Limb (tissue), 2 donors: ENCODE data around the gene DLL3.

Experiments used
- DNase-seq, 2 donors: peaks; one replicate each; pipeline ENCODE4 v3.0.0-alpha.2; 2016; ENCODE audit errors: extremely low spot score in 2 of 2

The DLL3 gene

DNA sequence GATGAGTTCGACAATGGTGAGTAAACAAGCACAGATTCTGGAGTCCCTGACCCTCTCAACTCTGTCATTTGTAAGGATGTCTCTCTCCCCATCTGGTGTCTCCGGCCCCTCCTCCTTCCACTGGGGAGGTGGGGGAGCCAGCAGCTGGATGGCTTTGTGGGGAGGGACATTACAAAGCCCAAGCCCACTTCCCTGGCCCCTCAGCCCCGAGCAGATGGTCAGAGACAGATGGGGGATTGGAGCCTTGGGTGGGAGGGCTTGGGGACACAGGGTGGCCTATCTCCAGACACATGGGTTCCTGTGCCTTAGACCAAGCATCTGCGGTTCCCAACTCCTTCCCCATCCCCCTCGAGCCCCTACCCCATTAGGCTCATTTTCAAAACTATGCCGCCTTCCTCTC is 15.6 kb upstream of the DLL3 start:
- no peak for DNase-seq

- no peak for DNase-seq
These were observed 9.0 kb upstream of the DLL3 start for GRCh38 chr19:39489756-39490155.

DNA sequence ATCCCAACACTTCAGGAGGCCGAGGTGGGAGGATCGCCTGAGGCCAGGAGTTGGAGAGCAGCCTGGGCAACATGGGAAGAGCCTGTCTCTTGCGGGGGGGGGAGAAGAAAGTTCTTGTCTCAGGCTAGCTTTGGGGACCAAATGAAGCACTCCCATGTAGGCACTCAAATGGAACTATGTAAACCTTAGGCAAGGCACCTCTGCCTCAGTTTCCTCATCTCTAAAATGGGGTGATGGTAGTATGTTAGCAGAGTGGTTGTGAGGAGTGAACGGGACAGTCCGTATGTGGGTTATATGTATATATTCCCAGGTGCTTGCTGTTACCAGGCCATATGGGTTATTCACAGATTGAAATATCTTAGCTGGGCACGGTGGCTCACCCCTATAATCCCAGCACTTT is 6.5 kb upstream of the DLL3 start:
- DNase-seq: no peak

GRCh38 chr19:39492788-39493187 is 6.0 kb upstream of the DLL3 start:
- DNase-seq: no peak

- DNase-seq: no peak
These were observed 4.1 kb upstream of the DLL3 start for GRCh38 chr19:39494661-39495060.

DNA sequence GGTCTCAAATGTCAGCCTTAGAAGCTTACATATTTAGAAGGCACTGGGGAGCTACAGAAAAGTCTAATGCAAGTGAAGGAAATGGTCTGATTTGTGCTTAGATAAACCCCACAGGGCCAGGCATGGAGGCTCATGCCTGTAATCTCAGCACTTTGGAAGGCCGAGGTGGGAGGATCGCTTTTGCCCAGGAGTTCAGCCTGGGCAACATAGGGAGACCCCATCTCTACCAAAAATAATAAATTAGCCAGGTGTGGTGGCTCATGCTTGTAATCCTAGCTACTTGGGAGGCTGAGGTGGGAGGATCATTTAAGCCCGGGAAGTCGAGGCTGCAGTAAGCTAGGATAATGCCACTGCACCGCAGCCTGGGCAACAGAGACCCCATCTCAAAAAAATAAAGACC is 2.7 kb upstream of the DLL3 start:
- DNase-seq: no peak

GRCh38 chr19:39497701-39497995 is 1.1 kb upstream of the DLL3 start:
- DNase-seq: no peak

DNA sequence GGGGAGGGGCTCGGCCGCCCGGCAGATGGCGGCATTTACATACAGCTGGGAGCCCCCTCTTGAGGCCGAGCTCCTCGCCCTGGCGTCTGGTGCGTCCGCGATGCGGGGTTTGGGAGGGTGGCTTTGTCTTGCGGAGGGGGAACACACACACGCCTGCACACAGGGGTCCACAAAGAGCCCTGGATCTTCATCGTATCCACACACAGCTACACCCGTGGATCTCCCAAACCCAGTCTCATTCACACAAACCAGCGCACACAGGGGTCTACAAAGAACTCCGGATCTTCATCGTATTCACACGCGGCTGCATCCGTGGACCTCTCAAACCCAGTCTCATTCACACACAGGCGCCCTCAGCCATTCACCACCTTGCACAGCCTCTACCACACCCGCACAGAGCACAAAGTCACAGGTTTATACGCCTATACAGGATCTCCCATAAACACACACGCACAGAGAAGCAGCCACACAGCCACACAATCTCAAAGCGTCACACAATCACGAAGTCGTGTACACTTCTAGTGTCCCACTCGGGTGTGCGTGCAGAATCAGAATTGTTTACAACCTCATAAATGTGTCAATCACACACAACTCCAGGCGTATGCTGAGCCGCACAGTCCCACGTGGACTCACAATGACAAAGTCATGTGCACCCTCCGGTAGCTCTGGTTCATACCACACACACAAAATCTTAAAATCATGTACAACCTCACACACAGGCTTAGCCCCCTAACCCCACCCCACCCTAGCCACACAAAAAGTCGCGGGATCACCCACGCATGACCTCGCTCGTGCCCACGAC is 550 bp upstream of the DLL3 start:
- peak; percentile 28 to 78 for DNase-seq

DNA sequence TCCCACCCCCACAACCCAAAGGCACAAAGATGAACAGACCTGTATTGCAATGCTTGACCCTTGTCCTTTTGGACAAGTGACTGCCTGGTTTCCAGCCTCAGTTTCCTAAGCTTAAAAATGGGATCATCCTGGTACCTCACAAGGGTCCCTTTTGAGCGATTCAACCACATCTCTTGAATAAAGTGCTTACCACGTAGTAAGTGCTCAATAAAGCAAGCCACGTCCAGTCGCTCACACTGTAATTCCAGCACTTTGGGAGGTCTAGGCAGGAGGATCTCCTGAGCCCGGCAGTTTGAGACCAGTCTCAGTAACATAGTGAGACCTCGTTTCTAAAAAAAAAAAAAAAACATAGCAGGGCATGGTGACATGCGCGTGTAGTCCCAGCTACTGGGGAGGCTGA is 1.2 kb downstream of the DLL3 start:
- DNase-seq: no peak

DNA sequence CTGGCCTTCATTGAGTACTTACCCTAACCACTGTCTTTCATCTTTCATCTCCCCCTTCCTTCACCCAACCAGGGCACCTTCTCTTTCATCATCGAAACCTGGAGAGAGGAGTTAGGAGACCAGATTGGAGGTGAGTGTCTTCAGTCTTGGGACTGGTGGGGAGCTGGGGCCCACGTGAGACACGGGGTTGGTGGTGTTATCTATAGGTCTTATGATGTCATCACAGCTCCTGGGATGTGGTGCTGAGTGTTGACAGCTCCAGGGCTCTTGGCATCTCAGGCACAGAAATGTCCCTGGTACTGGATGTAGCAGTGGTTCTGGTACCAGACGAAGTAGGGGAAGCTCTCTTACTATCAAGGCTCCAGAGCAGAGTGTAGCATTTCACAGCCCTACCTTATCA is 1.8 kb downstream of the DLL3 start:
- no peak for DNase-seq

DNA sequence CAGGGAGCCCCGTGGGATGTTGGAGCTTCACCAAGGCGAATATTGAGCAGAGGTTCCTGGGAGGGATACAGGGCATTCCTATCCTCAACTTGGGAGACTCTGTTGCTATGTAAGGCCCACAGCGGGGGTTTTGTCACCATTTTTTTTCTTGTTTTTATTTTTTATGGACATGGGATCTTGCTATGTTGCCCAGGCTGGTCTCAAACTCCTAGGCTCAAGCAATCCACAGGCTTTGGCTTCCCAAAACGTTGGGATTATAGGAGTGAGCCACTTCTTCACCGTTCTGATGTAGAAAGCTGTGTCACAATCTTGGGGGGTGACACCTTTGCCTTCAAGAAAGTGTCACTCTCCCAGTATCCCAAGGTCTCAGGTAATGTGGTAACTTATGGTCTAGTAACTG is 2.6 kb downstream of the DLL3 start:
- DNase-seq: no peak

GRCh38 chr19:39502640-39503417 is 4.1 kb downstream of the DLL3 start:
- peak; percentile 65 to 81 for DNase-seq

DNA sequence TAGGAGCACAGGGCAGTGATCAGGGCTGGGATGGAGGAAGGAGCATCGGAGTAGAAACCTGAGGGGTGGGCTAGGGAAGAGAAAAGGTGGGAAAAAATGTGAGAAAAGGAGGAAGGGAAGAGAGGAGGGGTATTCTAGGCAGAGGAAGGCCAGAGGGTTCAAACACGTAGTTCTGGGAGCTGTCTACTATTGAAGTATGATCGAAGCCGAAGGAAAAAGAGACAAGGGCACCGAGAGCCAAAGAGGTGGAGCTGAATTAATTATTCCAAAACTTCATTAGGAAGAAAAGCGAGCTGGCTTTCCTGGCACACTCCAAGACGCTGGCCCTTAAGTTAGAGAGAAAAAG is 7.8 kb downstream of the DLL3 start:
- DNase-seq: no peak

- DNase-seq: peak; percentile 69 to 82
These were observed 8.4 kb downstream of the DLL3 start for GRCh38 chr19:39506944-39507714.

- no peak for DNase-seq
These were observed 9.1 kb downstream of the DLL3 start for GRCh38 chr19:39507715-39508364.

DNA sequence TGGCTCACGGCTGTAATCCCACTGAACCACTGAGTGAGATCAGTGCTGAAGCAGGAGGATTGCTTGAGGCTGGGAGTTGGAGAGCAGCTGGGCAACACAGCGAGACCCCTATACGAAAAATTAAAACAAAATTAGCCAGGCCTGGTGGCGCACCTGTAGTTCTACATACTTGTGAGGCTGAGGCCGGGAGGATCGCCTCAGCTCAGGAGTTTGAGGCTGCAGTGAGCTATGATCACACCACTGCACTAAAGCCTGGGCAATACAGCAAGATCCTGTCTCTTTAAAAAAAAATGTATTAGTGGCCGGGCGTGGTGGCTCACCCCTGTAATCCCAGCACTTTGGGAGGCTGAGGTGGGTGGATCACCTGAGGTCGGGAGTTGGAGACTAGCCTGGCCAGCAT is 9.9 kb downstream of the DLL3 start:
- no peak for DNase-seq

DNA sequence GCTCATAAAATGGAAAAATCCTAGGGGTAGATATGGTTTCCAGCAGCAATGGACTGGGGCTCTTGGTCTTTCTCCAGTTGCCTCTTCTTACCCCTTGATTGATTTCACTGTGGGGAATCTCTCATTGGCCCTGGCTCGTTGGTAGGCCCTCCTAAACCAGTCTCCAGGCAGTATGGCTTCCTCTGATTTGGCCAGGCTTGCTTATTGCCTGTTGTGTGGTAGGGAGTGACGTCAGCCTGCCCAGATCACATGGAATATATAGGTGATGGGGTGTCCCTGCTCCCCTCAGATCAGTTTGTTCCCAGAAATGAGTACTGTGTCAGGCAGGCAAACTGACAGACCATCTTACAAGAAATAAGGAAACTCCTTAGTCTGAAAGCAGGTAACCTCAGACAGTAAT is 10.5 kb downstream of the DLL3 start:
- no peak for DNase-seq

DNA sequence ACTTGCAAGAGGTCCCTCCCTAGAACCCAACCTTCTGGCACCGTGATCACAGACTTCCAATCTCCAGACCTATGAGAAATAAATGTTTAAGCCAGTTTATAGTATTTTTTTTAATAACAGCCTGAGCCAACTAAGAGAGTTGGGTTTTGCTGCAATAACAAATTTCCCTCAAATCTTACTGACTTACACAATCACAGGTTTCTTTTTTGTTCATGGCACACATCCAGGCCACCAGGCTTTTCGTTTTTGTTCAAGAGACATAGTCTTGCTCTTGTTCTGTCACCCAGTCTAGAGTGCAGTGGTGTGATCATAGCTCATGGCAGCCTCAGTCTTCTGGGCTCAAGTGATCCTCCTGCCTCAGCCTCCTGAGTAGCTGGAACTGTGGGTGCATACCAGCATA is 14.2 kb downstream of the DLL3 start:
- no peak for DNase-seq

- DNase-seq: peak in 1 of 2 donors; percentile 69
These were observed 16.2 kb downstream of the DLL3 start, which contains the start of gene SELENOV for GRCh38 chr19:39514840-39515550. TSS of gene SELENOV (plus strand) at chr19:39515139. CDS start at chr19:39515213, 74 bp downstream.

DNA sequence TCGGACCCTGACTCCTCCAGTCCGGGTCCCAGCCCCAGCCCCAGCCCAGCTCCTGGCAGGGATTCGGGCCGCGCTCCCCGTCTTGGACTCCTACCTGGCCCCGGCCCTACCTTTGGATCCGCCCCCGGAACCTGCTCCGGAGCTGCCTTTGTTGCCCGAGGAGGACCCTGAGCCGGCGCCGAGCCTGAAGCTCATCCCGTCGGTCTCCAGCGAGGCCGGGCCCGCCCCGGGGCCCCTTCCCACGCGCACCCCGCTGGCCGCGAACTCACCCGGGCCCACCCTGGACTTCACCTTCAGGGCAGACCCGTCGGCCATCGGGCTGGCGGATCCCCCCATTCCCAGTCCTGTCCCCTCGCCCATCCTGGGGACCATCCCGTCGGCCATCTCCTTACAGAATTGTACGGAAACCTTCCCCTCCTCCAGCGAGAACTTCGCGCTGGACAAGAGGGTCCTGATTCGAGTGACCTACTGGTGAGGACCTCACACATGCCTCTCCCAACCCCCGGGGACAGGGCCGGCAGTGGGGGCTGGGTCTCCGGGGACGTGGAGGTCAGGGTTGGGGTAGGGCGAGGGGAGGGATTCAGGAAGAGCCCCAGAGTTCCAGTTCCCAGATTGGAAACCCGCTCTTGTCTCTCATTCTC is 16.9 kb downstream of the DLL3 start:
- no peak for DNase-seq

DNA sequence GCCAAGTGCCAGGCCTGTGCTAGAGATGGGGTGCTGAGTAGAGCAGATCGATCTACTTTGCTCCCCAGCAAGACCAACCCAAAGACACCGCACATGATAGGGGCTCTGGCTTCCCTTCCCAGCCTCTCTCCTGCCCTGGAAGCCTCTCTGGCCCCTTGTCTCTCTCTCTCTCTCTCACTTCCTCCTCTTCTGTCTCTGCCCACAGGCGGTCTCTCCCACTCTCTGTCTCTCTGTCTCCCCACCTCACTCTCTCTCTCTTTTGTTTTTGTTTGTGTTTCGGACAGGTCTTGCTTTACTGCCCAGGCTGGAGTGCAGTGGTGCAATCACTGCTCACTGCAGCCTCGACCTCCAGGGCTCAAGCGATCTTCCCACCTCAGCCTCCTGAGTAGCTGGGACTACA is 17.5 kb downstream of the DLL3 start:
- no peak for DNase-seq
